GM12874 (cell line): ENCODE measurements around the gene BCDIN3D.

Experiments used
- TF ChIP-seq, protein P1 (sequence below): IDR thresholded peaks from 2 replicates; pipeline ENCODE4 v1.5.1; 2011; ENCODE audit warnings: low read depth, mild to moderate bottlenecking, control low read depth, low read length, moderate library complexity; ENCODE audit not compliant: insufficient read depth

BCDIN3D gene

DNA sequence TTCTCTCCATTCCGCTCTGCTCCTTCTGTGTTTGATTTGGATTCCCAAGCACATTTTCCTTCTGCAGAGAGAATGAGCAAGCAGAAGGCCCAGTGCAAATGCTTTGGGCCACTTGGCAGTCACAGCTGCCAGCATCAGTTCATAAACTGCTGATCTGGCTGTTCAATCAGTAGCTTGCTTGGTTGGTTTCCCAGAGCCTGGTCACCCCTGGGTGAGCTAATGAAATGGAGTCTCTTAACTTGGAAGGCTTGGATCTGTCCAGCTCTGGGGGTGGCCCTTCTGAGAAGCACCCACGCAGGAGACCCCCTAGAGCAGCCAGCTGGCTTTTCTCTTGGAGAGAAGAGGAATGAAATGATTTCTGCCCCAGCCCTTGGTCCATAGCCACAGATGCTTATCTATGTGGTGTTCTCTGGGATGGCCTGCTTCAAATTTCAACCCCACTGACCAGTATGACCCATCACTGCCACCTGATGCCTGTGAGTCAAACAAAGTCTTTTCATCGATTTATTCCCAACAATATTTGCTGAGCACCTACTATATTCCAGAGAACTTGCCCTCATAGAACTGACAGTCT lies 30.5 kb upstream of the BCDIN3D start:
- TF ChIP-seq, protein P1, sequence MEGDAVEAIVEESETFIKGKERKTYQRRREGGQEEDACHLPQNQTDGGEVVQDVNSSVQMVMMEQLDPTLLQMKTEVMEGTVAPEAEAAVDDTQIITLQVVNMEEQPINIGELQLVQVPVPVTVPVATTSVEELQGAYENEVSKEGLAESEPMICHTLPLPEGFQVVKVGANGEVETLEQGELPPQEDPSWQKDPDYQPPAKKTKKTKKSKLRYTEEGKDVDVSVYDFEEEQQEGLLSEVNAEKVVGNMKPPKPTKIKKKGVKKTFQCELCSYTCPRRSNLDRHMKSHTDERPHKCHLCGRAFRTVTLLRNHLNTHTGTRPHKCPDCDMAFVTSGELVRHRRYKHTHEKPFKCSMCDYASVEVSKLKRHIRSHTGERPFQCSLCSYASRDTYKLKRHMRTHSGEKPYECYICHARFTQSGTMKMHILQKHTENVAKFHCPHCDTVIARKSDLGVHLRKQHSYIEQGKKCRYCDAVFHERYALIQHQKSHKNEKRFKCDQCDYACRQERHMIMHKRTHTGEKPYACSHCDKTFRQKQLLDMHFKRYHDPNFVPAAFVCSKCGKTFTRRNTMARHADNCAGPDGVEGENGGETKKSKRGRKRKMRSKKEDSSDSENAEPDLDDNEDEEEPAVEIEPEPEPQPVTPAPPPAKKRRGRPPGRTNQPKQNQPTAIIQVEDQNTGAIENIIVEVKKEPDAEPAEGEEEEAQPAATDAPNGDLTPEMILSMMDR, result no peak

DNA sequence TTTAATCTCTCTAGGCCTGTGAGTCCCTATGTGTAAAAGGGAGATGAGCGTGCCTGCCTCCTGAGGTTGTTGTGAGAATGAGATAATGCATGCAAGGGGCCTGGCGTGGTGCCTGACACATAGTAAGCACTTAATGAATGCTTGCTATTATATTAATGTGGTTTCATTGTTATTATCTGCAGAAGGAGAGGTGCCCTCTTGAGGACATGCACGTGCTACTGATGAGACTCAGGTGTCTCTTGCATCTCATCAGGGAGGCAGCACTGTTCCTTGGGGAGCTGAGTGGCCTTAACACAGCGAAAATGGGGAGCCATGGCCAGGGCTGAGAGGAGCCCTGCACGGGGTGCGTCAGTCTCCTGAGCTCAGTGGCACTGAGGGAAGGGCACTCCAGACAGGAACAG lies 29.9 kb upstream of the BCDIN3D start:
- TF ChIP-seq, protein P1, result no peak

DNA sequence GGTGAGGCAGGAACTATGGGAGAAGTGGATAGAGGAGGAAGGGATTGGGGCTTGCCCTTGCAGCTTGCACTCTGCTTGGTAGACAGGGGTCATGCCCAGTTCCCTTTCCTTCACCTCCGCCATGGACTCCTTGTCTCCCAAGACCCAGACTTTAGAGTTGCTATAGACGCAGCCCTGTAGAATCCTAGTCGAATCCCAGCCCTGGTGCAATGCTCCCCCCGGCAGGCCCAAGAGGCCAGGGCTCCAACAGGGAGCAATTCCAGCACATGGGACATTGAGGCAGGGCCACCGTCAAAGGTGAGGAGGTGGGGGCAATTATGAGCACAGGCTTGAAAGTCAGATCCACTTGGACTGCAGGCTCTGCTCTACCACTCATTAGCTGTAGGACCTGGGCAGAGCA lies 29.5 kb upstream of the BCDIN3D start:
- TF ChIP-seq, protein P1, result no peak

DNA sequence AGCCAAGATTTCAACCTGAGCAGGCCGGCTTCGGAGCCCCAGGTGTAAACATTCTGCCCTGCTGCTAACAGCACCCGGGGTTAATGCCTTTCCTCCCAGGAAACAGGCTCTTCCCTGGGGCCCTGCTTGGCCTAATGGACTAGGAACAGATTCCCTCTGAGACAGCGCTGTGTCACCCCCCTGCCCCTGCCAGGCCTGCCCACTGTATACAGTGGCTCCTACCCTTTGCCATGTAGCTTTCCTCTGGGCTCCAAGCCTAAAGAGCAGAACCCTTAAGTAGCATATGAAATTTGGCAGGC lies 28.3 kb upstream of the BCDIN3D start:
- TF ChIP-seq, protein P1, result no peak

DNA sequence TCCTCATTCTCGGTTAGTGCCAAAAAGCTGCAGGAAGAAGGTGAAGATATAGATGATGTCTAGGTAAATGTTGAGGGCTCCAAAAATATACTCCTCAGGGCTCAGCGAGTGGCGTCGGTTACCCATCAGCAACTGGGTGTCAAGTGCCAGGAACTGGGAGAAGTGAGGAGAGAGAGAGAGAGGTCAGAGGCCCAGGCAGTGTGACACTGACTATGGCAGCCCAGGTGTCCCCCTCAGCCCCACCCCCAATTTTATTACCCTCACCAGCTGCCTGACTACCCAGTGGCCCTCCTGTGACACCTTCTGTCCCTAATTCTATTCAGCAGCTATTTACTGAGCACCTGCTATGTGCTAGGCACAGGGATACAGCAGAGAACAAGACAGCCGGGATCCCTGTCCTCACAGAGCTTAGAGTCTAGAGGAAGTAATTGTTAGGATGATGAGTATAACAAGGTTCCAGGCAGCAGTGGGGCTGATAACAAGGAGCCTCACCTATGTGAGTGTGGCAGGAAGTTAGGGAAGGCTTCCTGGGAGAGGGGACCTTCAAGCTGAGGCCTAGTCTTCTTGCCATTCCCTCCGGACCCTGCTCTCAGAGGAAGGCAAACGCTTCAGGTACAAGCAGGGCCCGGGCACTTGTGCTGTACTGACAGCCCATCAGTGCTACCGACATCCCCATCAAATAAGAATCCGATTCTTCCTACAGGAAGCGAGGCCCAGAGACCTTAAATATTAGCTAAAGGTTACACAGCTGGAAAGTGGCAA lies 27.8 kb upstream of the BCDIN3D start:
- TF ChIP-seq, protein P1, result no peak

DNA sequence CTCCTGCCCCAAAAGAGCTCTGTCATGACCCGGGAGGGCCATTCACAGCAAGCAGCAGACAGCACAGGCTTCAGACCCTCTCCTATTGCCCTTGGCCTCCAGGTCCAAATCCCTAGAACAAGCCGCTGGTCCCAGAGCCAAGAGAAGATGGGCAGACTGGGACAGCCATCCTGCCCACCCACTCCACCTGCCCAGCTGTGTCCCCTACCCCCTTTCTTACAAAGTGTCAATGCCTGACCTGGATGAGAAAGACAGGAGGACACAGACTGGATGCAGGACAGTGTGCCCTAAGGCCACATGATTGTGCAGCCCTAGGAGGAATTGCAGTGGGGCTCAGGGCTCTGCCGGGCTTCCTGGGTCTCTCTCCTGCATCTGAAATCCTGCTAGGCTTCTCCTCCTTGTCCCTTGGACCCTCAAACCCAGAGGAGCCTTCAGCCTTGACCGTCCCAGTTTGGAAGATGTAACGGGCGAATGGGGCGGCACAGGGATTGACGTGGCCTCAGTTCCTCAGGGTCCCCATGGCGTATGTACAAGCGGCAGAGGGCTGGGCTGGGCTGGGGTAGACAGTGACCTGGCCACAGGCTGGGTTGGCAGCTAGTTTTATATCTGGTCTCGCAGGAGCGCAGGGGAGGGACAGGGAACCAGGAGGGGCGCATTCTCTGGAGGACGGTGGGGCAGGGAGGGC lies 27.1 kb upstream of the BCDIN3D start:
- TF ChIP-seq, protein P1, result no peak

DNA sequence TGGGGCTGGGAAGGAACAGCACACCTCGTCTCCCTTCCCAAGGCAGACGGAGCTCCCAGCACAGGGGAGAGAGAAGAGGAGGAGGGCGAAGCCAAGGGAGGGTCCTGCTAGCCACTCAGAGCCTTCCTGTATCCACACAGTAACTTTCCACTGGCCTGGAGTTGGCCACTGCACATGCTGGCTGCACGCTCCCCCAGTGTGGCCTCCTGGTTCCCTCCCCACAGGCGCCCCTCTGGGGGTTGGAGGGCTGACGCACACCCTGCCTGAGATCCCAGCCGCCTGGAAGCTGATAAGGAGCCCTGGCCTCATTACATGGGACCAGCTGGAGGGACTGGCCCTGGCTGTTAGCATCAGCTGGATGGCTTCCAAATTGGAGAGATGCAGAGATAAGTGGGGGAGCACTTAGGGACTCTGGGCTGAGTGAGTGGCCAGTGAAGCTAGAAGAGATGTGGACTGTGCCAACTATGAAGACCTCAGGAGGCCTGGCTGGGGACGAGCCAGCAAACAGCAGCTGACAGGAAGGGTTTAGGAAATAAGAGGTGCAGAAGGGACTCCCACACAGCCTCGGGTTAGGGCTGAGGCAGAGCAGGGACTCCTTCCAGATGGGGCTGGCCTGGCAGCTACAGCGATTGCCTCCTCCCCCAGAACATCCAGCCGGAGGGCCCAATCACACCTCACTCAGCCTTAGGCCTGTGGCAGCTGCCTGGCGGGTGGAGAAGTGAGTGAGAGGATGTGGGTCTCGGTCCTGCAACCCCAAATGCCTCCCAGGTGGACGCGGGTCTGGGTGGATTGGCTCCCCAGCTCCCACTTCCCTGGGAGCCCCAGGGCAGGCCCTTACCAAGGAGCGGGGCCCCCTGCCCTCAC lies 26.3 kb upstream of the BCDIN3D start:
- TF ChIP-seq, protein P1, result no peak
